Activated T-cell treated with anti-CD3 and anti-CD28 coated beads, Interleukin-2, amount 50 U/mL, for 48 hours (primary cell): ENCODE data around the gene CCNE1.
A peak's percentile ranks its signal among the peaks of the same experiment; 100 is the strongest.

Experiments
- DNase-seq, 2 experiments: peaks; one replicate each; pipeline ENCODE4 v3.0.0-alpha.2; 2020

The CCNE1 gene

DNA sequence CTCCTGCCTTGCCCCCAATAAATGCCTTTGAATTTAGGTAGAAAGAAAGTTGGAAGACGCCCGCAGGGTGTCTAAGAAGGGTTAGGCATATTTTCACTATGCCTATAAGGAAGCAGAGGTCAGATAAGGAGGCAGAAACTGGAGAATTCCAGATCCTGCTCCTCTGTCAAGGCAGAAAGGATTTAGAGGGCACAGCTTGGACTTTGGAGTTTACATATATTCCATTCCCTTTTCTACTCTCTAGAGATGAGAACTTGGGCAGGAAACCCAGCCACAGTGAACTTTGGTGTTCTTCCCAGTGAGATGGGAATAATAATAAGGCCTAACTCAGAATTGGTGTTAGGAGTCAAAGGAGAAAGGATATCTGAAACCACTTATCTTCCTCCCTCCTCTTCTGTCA, 37.4 kb downstream of the CCNE1 start:
- DNase-seq = no peak

DNA sequence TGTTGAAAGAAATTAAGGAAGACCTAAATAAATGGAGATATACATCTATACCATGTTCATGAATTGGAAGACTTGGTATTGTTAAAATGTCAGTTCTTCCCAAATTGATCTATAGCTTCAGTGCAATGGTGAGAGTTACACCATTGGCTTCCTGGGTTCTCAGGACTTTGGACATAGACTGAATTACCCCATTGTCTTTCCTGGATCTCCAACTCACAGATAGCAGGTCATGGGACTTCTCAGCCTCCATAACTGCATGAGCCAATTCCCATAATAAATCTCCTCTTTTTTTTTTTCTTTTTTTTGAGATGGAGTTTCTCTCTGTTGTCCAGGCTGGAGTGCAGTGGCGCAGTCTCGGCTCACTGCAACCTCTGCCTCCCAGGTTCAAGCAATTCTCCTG, 38.7 kb downstream of the CCNE1 start:
- DNase-seq = no peak

DNA sequence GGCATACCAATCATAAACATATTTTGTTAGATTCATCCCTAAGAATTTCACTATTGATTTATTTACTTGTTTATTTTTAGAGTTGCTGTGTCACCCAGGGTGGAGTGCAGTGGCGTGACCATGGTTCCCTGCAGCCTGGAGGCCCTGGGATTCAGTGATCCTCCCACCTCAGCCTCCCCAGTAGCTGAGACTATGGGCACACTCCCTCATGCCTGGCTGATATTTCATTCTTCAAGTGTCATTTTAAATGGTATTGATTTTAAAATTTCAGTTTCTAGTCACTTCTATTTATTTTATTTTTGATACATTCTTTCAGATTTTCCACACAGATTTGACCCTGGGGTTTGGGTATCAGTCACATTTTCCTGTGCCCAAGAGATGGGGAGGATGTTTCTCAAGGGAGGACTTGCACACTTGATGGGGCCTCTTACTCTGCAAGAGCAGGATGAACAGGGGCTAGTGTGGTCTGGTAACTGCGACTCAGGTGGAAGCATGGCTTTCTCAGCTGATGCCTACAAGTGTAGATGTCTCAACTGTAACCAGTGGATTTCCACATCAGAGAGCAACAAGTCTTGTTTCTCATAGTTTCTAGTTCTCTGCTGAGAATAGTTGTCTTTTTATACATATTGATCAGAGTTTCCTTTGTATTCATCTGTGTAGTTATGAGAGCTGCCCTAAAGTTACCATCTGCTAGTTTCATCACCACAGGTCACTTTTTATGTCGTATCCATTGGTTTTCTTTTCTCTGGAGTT, 40.2 kb downstream of the CCNE1 start:
- peak; percentile 53 for DNase-seq

DNA sequence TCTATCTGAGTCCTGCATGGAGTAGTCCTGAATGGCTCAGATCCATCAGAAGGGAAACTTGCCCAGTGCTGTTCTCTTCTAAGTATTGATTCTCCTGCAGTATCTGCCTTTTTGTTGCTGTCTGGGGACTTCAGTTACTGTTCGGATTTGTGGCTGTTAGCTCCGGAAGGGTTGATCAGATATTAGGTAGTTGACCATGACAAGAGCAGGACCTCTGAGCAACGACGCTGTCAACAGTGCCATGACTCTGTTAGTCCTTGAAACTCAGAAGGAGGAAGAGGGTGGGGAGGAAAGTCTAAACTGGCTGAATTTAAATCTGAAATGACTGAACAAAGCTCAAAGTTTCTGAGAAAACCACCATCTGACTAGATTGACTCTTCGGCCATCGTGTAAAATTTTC, 42.2 kb downstream of the CCNE1 start:
- no peak for DNase-seq

DNA sequence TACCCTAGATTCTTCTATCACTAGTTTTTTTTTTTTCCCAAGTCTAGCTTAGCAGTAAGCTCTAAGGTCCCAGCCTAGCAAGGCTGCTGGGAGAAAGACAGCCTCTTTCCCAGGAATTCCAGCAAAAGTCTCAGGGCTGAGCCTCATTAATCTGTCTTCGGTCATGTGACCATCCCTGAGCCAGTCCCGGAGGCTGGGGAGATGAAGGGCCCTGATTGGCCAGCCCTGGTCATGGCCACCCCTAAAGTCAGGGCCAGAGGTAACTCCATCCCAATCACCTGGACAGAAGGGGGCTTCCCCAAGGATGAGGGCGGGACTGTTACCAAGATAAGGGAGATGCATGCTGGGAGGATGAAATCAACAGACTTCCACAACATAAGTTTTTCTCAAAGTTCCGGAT, 43.3 kb downstream of the CCNE1 start:
- no peak for DNase-seq

DNA sequence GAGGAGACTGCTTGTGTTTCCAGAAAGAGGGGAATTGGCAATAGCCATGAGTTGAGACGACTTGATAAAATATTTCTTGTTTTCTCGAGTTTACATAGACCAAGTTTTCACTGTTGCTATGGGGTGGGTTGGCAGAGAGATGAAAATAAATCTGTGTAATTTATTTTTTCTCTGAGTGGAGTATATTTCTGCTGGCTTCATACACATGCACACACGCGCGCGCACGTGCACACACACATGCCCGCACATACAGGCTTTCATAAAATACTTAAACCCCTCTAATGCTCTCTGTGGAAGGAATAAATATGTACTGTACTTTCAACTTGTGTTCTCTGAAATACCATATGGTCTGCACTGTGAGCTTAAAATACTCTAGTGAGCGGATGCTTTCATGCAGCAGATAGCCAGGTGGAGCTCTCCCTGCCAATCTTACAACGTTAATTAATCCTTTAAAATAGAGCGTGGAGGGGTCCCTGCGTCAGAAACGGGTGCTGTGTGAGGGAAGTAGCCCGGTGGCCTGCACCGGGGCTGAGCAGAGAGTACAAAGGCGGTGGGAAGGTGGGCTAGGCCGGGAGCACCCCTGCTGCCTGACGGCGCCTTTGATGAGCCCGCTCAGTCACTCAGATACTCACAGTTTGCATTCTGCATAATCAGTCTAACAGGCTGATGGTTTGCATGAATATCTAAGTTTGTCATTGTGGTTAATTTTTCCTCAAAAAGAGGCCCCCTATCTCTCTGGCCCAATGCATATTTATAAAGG, 44.1 kb downstream of the CCNE1 start:
- DNase-seq = no peak

DNA sequence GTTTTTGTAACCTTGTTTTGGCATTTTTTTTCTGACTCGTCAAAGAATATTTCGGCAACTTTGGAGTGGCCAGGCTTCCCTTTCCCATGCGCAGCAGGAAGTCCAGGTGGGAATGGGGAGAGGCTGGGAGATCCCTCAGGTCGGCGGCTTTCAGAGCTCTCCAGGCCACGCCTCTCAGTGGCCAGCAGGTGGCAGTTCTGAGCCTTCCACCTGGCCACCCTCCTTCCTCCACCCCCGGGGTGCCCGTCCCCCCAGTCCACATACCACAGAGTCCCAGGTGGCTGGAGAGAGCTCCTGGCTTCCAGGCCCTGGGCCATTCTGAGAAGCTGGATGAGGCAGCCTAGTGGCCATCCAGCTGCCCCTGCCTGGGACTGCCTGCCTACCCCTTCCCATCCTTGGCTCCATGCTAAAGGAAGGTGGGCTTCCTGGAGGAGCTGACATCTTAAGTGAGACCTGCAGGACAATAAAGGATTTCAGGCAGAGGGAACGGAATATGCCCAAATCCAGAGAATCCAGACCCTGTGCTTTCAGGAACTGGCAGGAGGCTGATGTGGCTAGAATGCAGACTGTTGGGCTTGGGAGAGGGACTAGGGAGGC, 46.3 kb downstream of the CCNE1 start:
- peak; percentile 45 to 56 for DNase-seq

DNA sequence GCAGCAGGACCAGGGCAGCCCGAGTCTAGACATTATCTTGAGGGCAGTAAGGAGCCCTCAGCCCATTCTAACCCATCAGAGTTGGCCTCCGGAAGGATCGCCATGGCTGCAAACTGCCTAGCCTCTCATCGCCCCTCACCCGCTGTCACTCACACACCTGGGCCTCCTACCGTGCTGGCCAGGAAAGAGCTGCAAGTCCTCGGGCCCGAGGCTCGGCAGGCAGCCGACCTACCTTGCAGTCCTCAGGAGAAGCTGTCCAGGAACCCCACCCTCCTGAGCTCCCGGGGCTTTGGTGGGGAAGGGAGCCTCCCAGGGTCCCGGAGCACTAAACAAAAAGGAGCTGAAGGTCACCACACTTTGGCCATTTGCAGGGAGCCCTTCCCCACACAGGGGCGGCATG, 46.8 kb downstream of the CCNE1 start:
- no peak for DNase-seq

DNA sequence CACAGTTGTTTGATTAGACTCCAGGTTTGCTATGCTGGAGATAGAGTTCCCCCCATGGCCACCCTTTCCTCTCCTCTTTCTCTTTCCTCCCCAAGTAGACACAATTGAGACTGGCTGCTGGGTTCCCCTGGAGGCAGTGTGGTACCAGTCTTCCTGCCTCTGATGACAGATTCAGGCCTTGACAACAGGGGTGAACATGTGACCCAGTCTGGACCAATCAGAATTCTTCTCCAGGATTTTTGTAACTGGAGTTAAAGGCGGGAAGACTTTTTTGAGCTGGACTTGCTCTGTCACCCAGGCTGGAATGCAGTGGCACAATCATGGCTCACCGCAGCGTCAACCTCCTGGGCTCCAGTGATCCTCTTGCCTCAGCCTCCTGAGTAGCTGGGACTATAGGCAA, 48.7 kb downstream of the CCNE1 start:
- no peak for DNase-seq

DNA sequence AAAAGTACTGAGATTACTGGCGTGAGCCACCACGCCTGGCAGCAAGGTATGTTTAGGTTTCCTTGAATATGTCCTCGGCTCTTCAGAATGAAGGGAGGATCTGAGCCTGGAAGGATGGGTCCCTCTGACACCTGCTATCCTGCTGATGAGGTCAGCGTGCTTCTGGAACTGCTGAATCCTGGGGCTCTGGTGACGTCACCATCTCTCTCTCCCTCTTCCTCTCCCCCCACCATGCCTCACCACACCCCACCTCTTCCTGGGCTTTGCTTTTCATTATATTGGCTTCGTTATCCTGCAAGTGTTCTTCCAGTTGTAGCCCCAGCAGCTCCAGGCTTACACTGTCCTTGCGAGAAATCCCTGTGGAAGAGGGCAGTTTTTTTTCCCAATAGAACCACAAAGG, 49.8 kb downstream of the CCNE1 start:
- DNase-seq = no peak

DNA sequence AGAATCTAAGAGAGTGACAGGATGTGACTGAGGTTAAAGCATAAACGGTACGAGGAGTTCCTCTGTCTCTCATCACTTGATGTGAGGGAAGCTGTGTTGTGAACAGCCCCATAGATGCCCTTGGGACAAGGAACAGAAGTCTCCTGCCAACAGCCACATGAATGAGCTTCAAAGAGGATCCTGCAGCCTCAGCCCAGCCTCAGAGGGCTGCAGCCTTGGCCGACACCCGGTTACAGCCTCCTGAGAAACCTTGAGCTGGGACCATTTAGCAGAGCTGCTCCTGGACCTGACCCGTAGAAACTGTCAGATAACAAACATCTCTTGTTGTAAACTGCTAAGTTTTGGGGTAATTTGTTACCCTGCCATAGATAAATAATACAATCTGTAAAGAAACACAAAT, 54.2 kb downstream of the CCNE1 start:
- DNase-seq = no peak

DNA sequence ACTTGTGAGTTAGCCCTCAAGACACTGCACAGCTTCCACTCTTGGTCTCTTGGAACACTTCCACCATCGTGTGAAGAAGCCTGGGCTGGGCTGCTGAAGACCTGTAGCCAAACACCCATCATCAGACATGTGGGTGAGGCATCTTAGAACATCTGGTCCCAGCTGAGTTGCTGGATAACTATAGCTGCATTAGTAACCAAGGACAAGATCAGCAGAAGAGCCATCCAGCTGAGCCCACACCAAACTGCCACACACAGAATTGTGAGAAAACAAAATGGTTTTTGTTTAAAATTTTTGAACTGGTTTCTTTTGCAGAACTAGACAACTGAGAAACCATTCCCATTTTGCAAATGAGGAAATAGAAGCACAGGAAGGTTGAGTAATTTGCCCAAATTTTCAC, 56.2 kb downstream of the CCNE1 start:
- DNase-seq = no peak

DNA sequence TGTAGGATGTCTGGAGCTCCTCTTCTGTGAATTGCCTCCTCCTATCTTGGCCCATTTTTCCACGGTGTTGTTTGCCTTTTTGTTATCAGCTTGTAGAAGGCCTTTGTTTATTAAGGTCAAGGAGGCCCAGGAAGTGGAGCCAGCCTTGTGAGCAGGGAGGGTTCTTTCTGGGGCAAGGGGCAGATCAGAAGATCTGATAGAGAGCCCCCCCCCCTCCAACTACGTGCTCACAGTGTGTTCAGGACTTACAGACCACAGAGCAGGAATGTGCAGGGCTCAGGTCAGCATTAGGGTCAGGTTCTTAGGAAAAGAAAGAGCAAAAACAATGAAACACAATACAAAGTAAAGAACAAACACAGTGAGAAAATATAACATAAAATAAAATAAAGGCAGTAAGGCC, 59.4 kb downstream of the CCNE1 start:
- DNase-seq = no peak

DNA sequence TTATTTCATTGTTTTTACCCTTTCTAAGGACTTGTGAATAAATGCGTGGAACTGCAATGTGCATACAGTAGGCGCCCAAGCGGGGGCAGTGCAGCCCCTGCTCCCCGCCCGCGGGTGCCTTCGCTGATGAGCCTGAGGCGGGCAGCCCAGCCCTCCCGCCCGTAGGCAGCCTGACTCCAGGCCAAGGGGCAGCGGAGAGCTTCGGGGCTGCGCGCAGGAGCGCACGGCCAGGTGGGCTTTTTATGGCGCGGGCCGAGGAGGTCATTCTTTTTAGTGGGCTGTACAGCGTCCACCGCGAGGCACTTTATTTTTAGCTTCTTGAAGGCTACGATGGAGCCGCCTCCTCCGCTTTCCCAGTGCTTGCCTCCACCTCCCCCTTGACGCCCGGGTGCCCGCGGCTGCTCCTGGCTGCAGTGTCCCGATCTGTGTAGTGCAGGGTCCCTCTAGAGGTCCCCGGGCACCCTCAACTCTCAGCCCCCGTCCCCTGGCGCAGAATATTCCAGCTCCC, 60.5 kb downstream of the CCNE1 start:
- peak; percentile 36 to 44 for DNase-seq

DNA sequence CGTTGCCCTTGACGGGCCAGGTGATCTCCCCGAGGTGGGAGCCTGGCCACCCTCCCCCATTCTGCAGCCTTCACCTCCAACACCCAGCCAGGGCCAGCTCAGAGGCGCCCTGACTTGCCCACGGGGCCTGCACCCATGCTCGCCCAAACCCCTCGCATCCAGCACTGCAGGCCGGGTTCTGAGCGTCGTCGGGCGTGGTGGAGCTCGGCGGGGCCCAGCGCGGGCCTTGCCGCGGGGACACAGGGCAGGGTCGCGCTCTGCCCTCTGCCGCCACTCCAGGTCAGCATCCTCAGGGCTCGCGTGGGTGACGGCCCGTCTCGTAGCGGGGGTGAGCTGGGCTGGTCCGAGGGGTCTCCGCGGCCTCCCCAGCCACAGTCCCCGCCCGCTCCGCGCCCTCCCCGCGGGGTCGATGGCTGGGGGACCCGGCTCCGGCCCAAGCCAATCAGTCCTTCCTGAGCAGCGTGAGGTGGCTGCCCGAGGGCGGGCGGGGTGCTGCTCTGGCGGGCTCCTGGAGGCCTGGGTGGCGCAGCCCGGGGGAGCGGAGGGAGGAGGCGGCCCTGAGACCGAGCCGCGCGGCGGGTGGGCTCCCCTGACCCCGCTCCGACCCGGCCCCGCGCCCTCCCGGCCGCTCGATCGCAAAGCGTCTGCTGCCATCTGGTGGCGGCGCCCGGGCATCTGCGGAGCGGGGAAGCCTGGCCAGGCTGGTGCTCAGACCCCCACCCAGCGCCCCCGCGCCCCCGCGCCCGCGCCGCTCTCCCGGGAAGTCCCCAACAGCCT, 61.4 kb downstream of the CCNE1 start:
- DNase-seq = peak; percentile 79 to 82
